ENCODE data around the gene WNT2B. TPM values are rescaled to one million over a fixed set of nuclear protein-coding genes. Genes with fewer than 3 reads are reported as not detected.

The WNT2B gene
- total and polyA plus RNA-seq, 2 of the 8 experiments (the other 6 are each of a cell fraction or from before 2014, with no cell fraction given): 0.33 to 2.0 TPM

GRCh38 chr1:112496290-112496689 lies 12.5 kb upstream of the WNT2B start:
- Histone ChIP-seq H3K9ac (replicated peaks in 1 of 4; ENCODE audit: extremely low read depth in 1 of 4, low read depth in 3 of 4, low read length in 3 of 4) (no peak overlapping the region), H3K4me1 (replicated peaks in 1 of 4; ENCODE audit: control insufficient read depth in 3 of 4, insufficient read depth in 4 of 4, low read length in 3 of 4) (no peaks in the 10 kb centered on the region), H3K4me3 (ENCODE audit: extremely low read depth in 1 of 4, insufficient read depth in 2 of 4, low read depth in 3 of 4, low read length in 4 of 4) (no peak overlapping the region), H2BK12ac (ENCODE audit: low read depth, low read length) (no peak overlapping the region), H3K56ac (replicated peaks; ENCODE audit: insufficient read length, low read depth, low read length) (no peak overlapping the region), H2BK120ac (replicated peaks; ENCODE audit: low read depth, low read length) (no peak overlapping the region), H3K79me2 (ENCODE audit: control insufficient read depth in 1 of 2, insufficient read depth in 2 of 2, low read length in 2 of 2) (no peaks in the 10 kb centered on the region), H3K14ac (ENCODE audit: insufficient read length) (no peak overlapping the region), H3K23ac (ENCODE audit: insufficient read length) (no peak overlapping the region), H2BK5ac (ENCODE audit: low read depth, low read length) (no peak overlapping the region), H4K91ac (replicated peaks; ENCODE audit: insufficient read length, low read length) (no peak overlapping the region), H3K4ac (replicated peaks; ENCODE audit: insufficient read length, low read depth, low read length) (no peak overlapping the region), H4K20me1 (replicated peaks in 1 of 2; ENCODE audit: control insufficient read depth in 1 of 2, insufficient read depth in 2 of 2, low read length in 2 of 2) (no peaks in the 10 kb centered on the region), H3K36me3 (ENCODE audit: control insufficient read depth in 2 of 4, insufficient read depth in 4 of 4, low read length in 3 of 4) (no peaks in the 10 kb centered on the region), H4K5ac (ENCODE audit: insufficient read length, low read depth, low read length) (no peak overlapping the region), H3K23me2 (ENCODE audit: low read depth, low read length) (no peaks in the 10 kb centered on the region), H3K27me3 (replicated peaks in 1 of 4; ENCODE audit: control insufficient read depth in 3 of 4, extremely low read depth in 1 of 4, insufficient read depth in 3 of 4, low read length in 3 of 4) (peaks cover 3 to 8% (median 4%) of the 10 kb centered on the region in 4 experiments; a peak in 6 of 7 replicates), H2BK20ac (ENCODE audit: low read length) (no peak overlapping the region), H3K18ac (ENCODE audit: extremely low read depth, low read length) (no peak overlapping the region), H2AK5ac (ENCODE audit: low read depth, low read length) (no peak overlapping the region), H2AFZ (ENCODE audit: low read length) (no peak overlapping the region), H4K8ac (ENCODE audit: extremely low read depth, insufficient read depth, low read length) (no peak overlapping the region), H3K27ac (ENCODE audit: low read depth, low read length) (no peak overlapping the region), H3K4me2 (ENCODE audit: insufficient read depth in 1 of 2, low read depth in 2 of 2, low read length in 2 of 2) (no peak overlapping the region), H3K9me3 (ENCODE audit: insufficient read depth in 2 of 2, low read depth in 1 of 2, low read length in 1 of 2) (no peaks in the 10 kb centered on the region), H2BK15ac (ENCODE audit: low read length) (no peak overlapping the region), H3K79me1 (ENCODE audit: low read depth, low read length) (no peaks in the 10 kb centered on the region)
- WGBS, 2 experiments (ENCODE audit: extremely low coverage in 1 of 2, insufficient coverage in 1 of 2, insufficient read length in 1 of 2, insufficient replicate concordance in 2 of 2, low coverage in 1 of 2, low lambda C conversion rate in 2 of 2, missing lambda C conversion rate in 1 of 2): 86% methylated on average over 3 of the region's 5 CpGs; no CpG with 5 or more reads in 1 of the 2 experiments
- ChIA-PET POLR2A (ENCODE audit: partially characterized antibody) (no interaction called here), CTCF (ENCODE audit: partially characterized antibody) (interaction anchor here (0.8 to 0.9 kb wide), 2 partner anchors 106 to 138 kb away, joined by 3 read pairs; no protein-coding TSS in a partner anchor)
- FAIRE-seq (no peak), DNase-seq (ENCODE audit: low read depth in 1 of 2, low spot score in 2 of 2) (no peak)
- TF ChIP-seq CEBPB (IDR thresholded peaks at IDR 0.05; ENCODE audit: low read depth, low read length) (no peak), CHD1 (IDR thresholded peaks at IDR 0.05; ENCODE audit: low read depth, low read length) (no peak), KDM5A (IDR thresholded peaks at IDR 0.05; ENCODE audit: low read length) (no peak), RAD21 (IDR thresholded peaks at IDR 0.05 in 1 of 2, conservative IDR thresholded peaks at IDR 0.05 in 1 of 2; ENCODE audit: low read depth in 2 of 2, low read length in 2 of 2) (no peak)
